NCI-H128 (cell line): ENCODE results near the gene C3orf85.

Experiments
- DNase-seq: peaks from one replicate; lab custom pipeline; 2025; ENCODE audit not compliant: unreplicated experiment; lab: John Stamatoyannopoulos, UW

The C3orf85 gene

DNA sequence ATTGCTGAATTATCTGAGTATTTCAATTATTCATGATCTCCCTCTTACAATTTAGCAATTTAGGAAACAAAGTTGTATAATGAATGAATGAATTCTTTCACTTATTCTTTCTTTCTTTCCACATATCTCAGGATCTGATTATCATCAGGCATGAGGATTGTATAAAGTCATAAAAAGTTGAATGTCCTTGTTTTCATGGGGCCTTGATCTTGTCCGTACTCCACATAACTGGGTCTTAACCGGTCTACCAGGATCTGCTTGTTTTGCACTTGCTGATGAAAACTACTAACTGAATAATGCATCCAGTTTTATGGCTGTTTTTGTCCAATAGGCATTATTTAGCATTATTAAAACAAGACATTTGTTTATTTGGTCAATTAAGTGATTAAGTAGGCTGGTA is 12.6 kb downstream of the C3orf85 start:
- DNase-seq = no peak

DNA sequence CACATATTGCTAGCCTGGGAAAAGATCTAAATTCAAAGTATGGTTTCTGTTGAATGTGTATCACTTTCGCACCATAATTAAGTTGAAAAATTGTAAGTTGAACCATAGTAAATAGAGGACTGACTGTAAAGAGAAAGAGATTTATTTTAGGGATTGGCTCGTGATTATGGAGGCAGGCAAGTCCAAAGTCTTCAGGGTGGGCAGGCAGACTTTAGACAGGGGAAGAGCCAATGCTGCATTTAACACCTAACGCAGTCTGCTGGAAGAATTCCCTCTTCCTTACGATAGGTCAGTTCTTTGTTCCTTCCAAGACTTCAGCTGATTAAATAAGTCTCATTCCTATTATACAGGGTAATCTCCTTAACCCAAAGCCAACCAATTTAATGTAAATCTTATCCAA is 15.8 kb downstream of the C3orf85 start:
- no peak for DNase-seq

DNA sequence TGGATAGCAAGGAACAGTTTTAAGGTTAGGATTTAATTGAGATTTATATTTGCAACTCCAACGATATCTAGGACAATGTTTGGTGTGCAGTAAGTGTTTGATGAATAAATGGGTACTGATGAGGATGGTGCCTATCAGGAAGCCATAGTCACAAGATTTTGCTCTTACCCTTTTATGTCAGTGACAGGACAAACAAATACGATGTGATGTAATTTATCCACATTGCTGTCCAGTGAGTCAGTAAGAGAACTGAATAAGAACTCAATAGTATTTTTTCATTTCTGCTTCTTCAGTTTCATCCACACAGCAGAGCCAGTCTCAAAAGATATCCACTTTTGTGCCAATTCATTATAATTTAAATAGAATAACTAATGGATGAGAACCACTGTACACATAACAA is 18.5 kb downstream of the C3orf85 start:
- DNase-seq = no peak

- DNase-seq = no peak
Measured at GRCh38 chr3:109155828-109156227, 19.3 kb downstream of the C3orf85 start.

DNA sequence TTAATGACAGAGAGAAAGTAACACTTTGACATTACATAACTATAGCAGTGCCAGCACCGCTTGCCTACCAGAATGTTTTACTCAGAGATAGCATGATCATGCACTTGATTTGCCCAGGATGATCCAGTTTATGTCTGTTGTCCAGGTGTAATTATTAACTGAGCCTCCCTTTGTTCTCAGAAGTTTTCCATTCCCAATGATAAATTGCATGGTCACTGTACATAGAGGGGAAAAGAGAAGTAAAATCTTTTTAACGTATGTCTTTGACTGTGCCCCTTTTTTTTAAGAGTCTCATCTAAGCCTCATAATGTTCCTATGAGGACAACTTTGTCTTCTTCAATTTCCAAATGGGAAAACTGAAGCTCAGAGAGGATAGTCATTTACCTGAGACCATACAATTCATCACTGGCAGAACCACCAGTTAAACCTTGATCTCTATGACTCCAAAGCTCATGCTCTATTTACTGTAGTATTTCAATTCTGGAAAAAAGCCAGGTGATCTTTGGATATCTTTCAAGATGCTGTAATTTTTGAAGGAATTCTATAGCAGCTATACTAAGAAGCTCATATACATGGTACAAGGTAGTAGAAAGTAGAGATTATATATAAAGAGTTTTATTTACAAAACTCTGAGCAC is 25.1 kb downstream of the C3orf85 start:
- no peak for DNase-seq

GRCh38 chr3:109165905-109166304 is 29.4 kb downstream of the C3orf85 start:
- no peak for DNase-seq

DNA sequence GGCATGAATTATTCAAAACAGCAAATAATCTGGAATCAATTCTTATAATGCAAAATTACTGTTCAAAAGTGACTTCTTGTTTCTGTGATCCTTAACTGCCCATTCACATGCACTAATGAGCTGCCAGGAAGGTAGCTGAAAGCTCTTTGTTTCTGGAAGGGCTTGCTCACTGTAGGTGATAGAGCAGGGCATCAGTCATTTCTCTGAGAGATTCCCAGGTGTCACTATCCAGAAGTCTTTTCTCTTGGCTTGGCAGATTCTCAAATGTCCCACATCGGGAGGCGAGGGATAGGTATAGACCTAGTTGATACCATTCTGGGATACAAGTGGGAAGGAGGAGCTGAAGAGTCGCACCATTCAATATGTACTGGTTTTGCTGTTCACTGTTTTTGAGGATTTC is 35.0 kb downstream of the C3orf85 start:
- DNase-seq = no peak

- no peak for DNase-seq
Measured at GRCh38 chr3:109175411-109175810, 38.9 kb downstream of the C3orf85 start.

DNA sequence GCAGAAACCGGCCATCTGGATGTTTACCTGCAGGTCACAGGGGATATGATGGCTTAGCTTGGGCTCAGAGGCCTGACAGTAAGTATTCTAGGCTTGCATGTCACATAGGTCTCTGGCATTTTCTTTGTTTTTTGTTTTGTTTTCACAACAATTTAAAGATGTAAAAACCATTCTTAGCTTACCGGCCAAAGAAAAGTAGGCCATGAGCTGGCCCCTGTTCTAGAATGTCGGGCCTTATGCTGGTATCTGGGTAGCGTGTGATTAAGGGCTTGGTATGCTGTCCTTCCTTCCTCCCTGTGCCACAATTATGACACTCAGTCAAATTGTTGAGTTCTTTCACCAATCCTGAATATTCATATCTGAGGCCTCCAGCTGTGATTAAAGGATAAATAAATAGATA is 40.2 kb downstream of the C3orf85 start:
- DNase-seq = no peak

DNA sequence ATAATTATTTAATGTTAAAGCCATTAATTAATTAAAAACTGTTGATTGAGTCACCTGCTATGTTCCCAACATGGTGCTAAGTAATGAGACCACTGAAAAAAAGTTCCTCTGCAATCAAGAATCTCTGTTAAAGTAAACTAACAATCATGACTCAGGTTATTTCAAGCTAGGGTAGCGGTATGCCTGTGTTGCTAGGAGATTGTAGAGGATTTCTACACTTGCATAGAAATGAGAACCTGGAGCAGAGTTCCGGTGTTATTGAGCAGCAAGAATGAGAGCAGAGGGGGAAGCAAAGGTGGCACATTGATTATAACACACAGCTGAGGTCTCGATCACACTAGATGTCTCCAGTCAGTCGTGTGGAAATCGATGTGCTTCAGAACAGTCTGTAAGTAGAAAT is 41.4 kb downstream of the C3orf85 start:
- no peak for DNase-seq

GRCh38 chr3:109178708-109179107 is 42.2 kb downstream of the C3orf85 start:
- DNase-seq = no peak

DNA sequence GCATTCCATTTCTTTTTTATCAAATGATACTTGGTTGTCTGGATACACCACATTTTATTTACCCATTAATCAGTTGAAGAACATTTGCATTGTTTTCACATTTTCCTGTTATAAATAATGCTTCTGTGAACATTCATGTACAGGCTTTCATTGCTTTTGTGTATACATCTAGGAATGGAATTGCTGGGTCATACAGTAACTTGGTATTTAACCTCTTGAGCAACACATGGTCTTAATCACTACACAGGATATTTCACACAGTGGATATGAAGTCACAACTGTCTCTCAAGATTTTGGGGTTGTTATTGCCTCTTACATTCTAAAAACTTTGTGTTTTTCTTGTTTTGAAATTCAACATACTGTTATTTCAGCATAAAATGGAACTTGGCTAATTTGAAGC is 48.2 kb downstream of the C3orf85 start:
- DNase-seq = no peak

GRCh38 chr3:109187390-109187789 is 50.9 kb downstream of the C3orf85 start:
- no peak for DNase-seq

DNA sequence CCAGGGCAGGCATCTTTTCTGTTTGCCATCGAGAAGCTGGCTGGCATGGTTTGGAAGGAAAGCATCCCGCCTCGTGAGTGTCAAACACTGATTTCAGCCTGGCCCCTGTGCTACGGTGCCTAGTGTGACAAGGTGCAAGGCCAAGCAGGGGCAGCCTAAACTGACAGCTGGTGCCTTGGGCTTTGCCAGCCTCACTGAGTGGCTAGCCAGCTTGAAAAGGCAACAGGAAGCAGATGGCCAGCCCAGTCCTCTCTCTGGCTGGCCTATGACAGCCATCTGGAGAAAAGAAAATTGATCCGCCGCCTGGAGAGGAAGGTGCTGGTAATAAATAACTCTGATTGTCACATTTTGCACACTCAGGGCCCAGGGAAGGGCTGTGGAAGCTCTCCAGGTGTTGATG is 52.2 kb downstream of the C3orf85 start:
- DNase-seq = no peak

GRCh38 chr3:109191421-109191820 is 54.9 kb downstream of the C3orf85 start:
- DNase-seq = no peak

- no peak for DNase-seq
Measured at GRCh38 chr3:109195815-109196214, 59.3 kb downstream of the C3orf85 start.
